PFSK-1 (cell line): ENCODE data around the gene YIPF4.

ENCODE experiments used
- FOXP2 ChIP-seq: optimal IDR thresholded peaks from 2 replicates; pipeline ENCODE3; 2011; ENCODE audit warnings: borderline replicate concordance, control low read depth, inconsistent platforms; ENCODE audit not compliant: insufficient read depth; ENCODE audit errors: extremely low read length, extremely low read depth
- POLR2AphosphoS5 ChIP-seq: IDR thresholded peaks from 2 replicates; pipeline ENCODE4 v1.6.1; 2012; ENCODE audit warnings: low read depth, mild to moderate bottlenecking, control low read depth, low read length, moderate library complexity
- REST ChIP-seq, 2 experiments: IDR thresholded peaks; 2 replicates each; pipeline versions ENCODE4 v1.6.1 to v1.8.0; 2011 to 2012; ENCODE audit warnings: low read depth in 2 of 2, low read length in 2 of 2, control low read depth in 1 of 2, inconsistent platforms in 1 of 2, mild to moderate bottlenecking in 1 of 2, moderate library complexity in 1 of 2; ENCODE audit not compliant: insufficient read depth in 1 of 2
- SIN3A ChIP-seq: IDR thresholded peaks from 2 replicates; pipeline ENCODE4 v1.6.1; 2012; ENCODE audit warnings: mild to moderate bottlenecking, low read length, moderate library complexity, borderline replicate concordance; ENCODE audit not compliant: insufficient read depth
- TAF1 ChIP-seq: IDR thresholded peaks from 2 replicates; pipeline ENCODE4 v1.6.1; 2012; ENCODE audit warnings: low read length, control low read depth, borderline replicate concordance; ENCODE audit not compliant: insufficient read depth

YIPF4 gene

GRCh38 chr2:32291746-32292145, 14.0 kb downstream of the YIPF4 start:
- TF ChIP-seq SIN3A (no peak), POLR2AphosphoS5 (no peak), TAF1 (no peak), FOXP2 (no peak), REST (IDR thresholded peaks at IDR 0.05; ENCODE audit: insufficient read depth in 1 of 2, low read depth in 2 of 2, low read length in 2 of 2) (no peak)

- TF ChIP-seq REST (IDR thresholded peaks at IDR 0.05; ENCODE audit: insufficient read depth in 1 of 2, low read depth in 2 of 2, low read length in 2 of 2): no peak
- no peak for TF ChIP-seq SIN3A
- TF ChIP-seq TAF1: no peak
- no peak for TF ChIP-seq POLR2AphosphoS5
- TF ChIP-seq FOXP2: no peak
These were observed 32.9 kb downstream of the YIPF4 start for GRCh38 chr2:32310577-32310976.

- TF ChIP-seq POLR2AphosphoS5 (no peak), REST (IDR thresholded peaks at IDR 0.05; ENCODE audit: insufficient read depth in 1 of 2, low read depth in 2 of 2, low read length in 2 of 2) (no peak), FOXP2 (no peak), TAF1 (no peak), SIN3A (no peak)
These were observed 37.2 kb downstream of the YIPF4 start for GRCh38 chr2:32314886-32315285.

GRCh38 chr2:32330136-32330535, 52.4 kb downstream of the YIPF4 start:
- no peak for TF ChIP-seq TAF1
- no peak for TF ChIP-seq FOXP2
- TF ChIP-seq POLR2AphosphoS5: no peak
- TF ChIP-seq SIN3A: no peak
- no peak for TF ChIP-seq REST (IDR thresholded peaks at IDR 0.05; ENCODE audit: insufficient read depth in 1 of 2, low read depth in 2 of 2, low read length in 2 of 2)

GRCh38 chr2:32342801-32343200, 65.1 kb downstream of the YIPF4 start:
- TF ChIP-seq SIN3A (no peak), POLR2AphosphoS5 (no peak), FOXP2 (no peak), TAF1 (no peak), REST (IDR thresholded peaks at IDR 0.05; ENCODE audit: insufficient read depth in 1 of 2, low read depth in 2 of 2, low read length in 2 of 2) (no peak)
